DOHH2 (cell line): ENCODE measurements around the gene MCAT.

Source experiments
- CTCF ChIP-seq: fragments of 200-600 bp; sonication (generic); IDR thresholded peaks from one replicate; pipeline ENCODE4 v1.5.1; 2014; ENCODE audit warnings: antibody characterized with exemption, mild to moderate bottlenecking, low read depth, low read length; ENCODE audit not compliant: poor library complexity, severe bottlenecking
- EZH2phosphoT487 ChIP-seq: fragments of 200-600 bp; sonication (generic); IDR thresholded peaks from 2 replicates; pipeline ENCODE4 v1.6.1; 2017; ENCODE audit warnings: borderline replicate concordance, mild to moderate bottlenecking, antibody characterized with exemption, low read length, moderate library complexity, mixed read lengths

- no peak for TF ChIP-seq EZH2phosphoT487
- no peak for TF ChIP-seq CTCF
Measured at GRCh38 chr22:43174941-43175531, 31.8 kb upstream of the MCAT start.
